Measurements from ENCODE around the gene CNIH1.

- TF ChIP-seq CTCF (IDR thresholded peaks at IDR 0.05; ENCODE audit: insufficient read depth, low read length, poor library complexity, severe bottlenecking) (no peak), EZH2phosphoT487 (conservative IDR thresholded peaks at IDR 0.05; ENCODE audit: low read length) (no peak)
Measured at GRCh38 chr14:54467280-54467679, 26.1 kb upstream of the CNIH1 start.

All from SU-DHL-6 (cell line).